HG02840 (cell line): ENCODE data around the gene MACO1.
"Not testable (repeated sequence)": the region's sequence is repeated elsewhere in the genome, so short reads cannot be mapped to it uniquely, and the experiment has no call there.

Experiments used
- ATAC-seq: cut with Tn5 transposase; IDR thresholded peaks from one replicate; pipeline ENCODE4 v1.9.1; 2021; ENCODE audit warnings: mild to moderate bottlenecking, moderate library complexity, moderate number of reproducible peaks; ENCODE audit not compliant: unreplicated experiment, low FRiP score

The MACO1 gene

GRCh38 chr1:25430073-25430966, at the start of gene MACO1:
TSS of gene MACO1 (plus strand) at chr1:25430897. CDS start at chr1:25431099, 202 bp downstream.
- peak; percentile 90 for ATAC-seq

- ATAC-seq = not testable (repeated sequence)
These were observed 48.2 kb upstream of the MACO1 start for GRCh38 chr1:25382543-25382942.

GRCh38 chr1:25383090-25383489, 47.6 kb upstream of the MACO1 start:
- ATAC-seq = not testable (repeated sequence)

GRCh38 chr1:25383875-25384274, 46.8 kb upstream of the MACO1 start:
- not testable (repeated sequence) for ATAC-seq

- ATAC-seq = not testable (repeated sequence)
These were observed 43.6 kb upstream of the MACO1 start for GRCh38 chr1:25387096-25387495.

GRCh38 chr1:25388691-25389090, 42.0 kb upstream of the MACO1 start:
- not testable (repeated sequence) for ATAC-seq

GRCh38 chr1:25389721-25390120, 41.0 kb upstream of the MACO1 start:
- ATAC-seq = not testable (repeated sequence)

- ATAC-seq = no peak
These were observed 37.9 kb upstream of the MACO1 start for GRCh38 chr1:25392841-25393240.

- ATAC-seq = not testable (repeated sequence)
These were observed 33.1 kb upstream of the MACO1 start for GRCh38 chr1:25397549-25397948.

- ATAC-seq = not testable (repeated sequence)
These were observed 32.6 kb upstream of the MACO1 start for GRCh38 chr1:25398079-25398478.

- ATAC-seq = not testable (repeated sequence)
These were observed 27.5 kb upstream of the MACO1 start for GRCh38 chr1:25402947-25403803.

- not testable (repeated sequence) for ATAC-seq
These were observed 24.9 kb upstream of the MACO1 start for GRCh38 chr1:25405731-25406305.

GRCh38 chr1:25409641-25410427, 20.9 kb upstream of the MACO1 start:
- ATAC-seq = not testable (repeated sequence)

GRCh38 chr1:25412872-25413623, 17.6 kb upstream of the MACO1 start:
- not testable (repeated sequence) for ATAC-seq

GRCh38 chr1:25414157-25414556, 16.5 kb upstream of the MACO1 start:
- ATAC-seq = not testable (repeated sequence)

GRCh38 chr1:25414578-25414977, 16.1 kb upstream of the MACO1 start:
- ATAC-seq = not testable (repeated sequence)

GRCh38 chr1:25417280-25417679, 13.4 kb upstream of the MACO1 start:
- not testable (repeated sequence) for ATAC-seq

GRCh38 chr1:25419339-25419738, 11.4 kb upstream of the MACO1 start:
- ATAC-seq = not testable (repeated sequence)

GRCh38 chr1:25420715-25421114, 10.0 kb upstream of the MACO1 start, which contains the start of gene RHCE:
TSS of gene RHCE (minus strand) at chr1:25420825. CDS start at chr1:25420786, 39 bp downstream.
- ATAC-seq = not testable (repeated sequence)
